A673 (cell line): ENCODE results near the gene ENDOU. TPM values are rescaled to one million over a fixed set of nuclear protein-coding genes. Genes with fewer than 3 reads are reported as not detected.

ENCODE experiments used
- BruUV-seq: library from RNA; stranded (reverse); fragments of 400-500 nt; replicated peaks from 2 replicates; lab custom pipeline; 2021; lab: Mats Ljungman, UMichigan
- CTCF ChIA-PET: fragments of 300-600 bp; sonication (Branson Sonifier 250); formaldehyde crosslinking; loops from one replicate; lab custom pipeline; 2022; ENCODE audit warnings: antibody characterized with exemption; lab: Charles Lee
- POLR2A ChIA-PET: fragments of 300-600 bp; sonication (Branson Sonifier 250); formaldehyde crosslinking; loops from one replicate; lab custom pipeline; 2022; ENCODE audit warnings: antibody characterized with exemption; ENCODE audit not compliant: low non-redundant PET; lab: Charles Lee
- DNase-seq: peaks from one replicate; pipeline ENCODE4 v3.0.0-alpha.2; 2015; ENCODE audit warnings: low spot score
- H3K27ac ChIP-seq: fragments of 200-600 bp; sonication (generic); 2 replicates; pipeline ENCODE4 v1.5.1; 2016; ENCODE audit warnings: mixed run types, low read depth, mild to moderate bottlenecking, mixed read lengths, antibody characterized with exemption, low read length; ENCODE audit not compliant: poor library complexity, severe bottlenecking
- H3K27me3 ChIP-seq: fragments of 200-600 bp; sonication (generic); replicated peaks from 2 replicates; pipeline ENCODE4 v1.6.1; 2017; ENCODE audit warnings: mixed run types, low read depth, mild to moderate bottlenecking, mixed read lengths, antibody characterized with exemption, low read length; ENCODE audit not compliant: insufficient read depth, poor library complexity
- H3K36me3 ChIP-seq: fragments of 200-600 bp; sonication (generic); 2 replicates; pipeline ENCODE4 v1.6.1; 2016; ENCODE audit warnings: mixed run types, mild to moderate bottlenecking, mixed read lengths, antibody characterized with exemption, low read length; ENCODE audit not compliant: insufficient read depth, poor library complexity, severe bottlenecking
- H3K4me1 ChIP-seq: fragments of 200-600 bp; sonication (generic); 2 replicates; pipeline ENCODE4 v1.6.1; 2017; ENCODE audit warnings: mixed run types, mild to moderate bottlenecking, mixed read lengths, antibody characterized with exemption, low read length; ENCODE audit not compliant: insufficient read depth, poor library complexity, severe bottlenecking
- H3K4me3 ChIP-seq: fragments of 200-600 bp; sonication (generic); 2 replicates; pipeline ENCODE4 v1.5.1; 2016; ENCODE audit warnings: low read depth, mixed run types, mild to moderate bottlenecking, mixed read lengths, low read length; ENCODE audit not compliant: poor library complexity, severe bottlenecking
- H3K9me3 ChIP-seq: fragments of 200-600 bp; sonication (generic); 2 replicates; pipeline ENCODE4 v1.6.1; 2016; ENCODE audit warnings: mixed run types, low read depth, mild to moderate bottlenecking, mixed read lengths, antibody characterized with exemption, low read length; ENCODE audit not compliant: poor library complexity, severe bottlenecking
- CTCF ChIP-seq: fragments of 300-800, 200-600 bp; sonication (generic); conservative IDR thresholded peaks from 2 replicates; pipeline ENCODE4 v1.5.1; 2017; ENCODE audit warnings: low read depth, mild to moderate bottlenecking, antibody characterized with exemption, low read length, moderate library complexity, mixed read lengths
- EZH2 ChIP-seq: fragments of 200-600 bp; sonication (generic); IDR thresholded peaks from 2 replicates; pipeline ENCODE4 v1.6.1; 2017; ENCODE audit warnings: borderline replicate concordance, low read depth, mild to moderate bottlenecking, mixed read lengths, antibody characterized with exemption, low read length; ENCODE audit not compliant: poor library complexity, severe bottlenecking
- intact Hi-C: fragments of 100-400 bp; cut with micrococcal nuclease; formaldehyde crosslinking; loops from one replicate; pipeline ENCODE4 v1.10.0; 2022; ENCODE audit not compliant: unreplicated experiment
- total RNA-seq: library from RNA; stranded (reverse); gene quantifications from 2 replicates; pipeline ENCODE4 v1.2.3, GENCODE V29; 2021

The ENDOU gene
- total RNA-seq, 1 experiment from 2014 or later = 0.58 TPM

- no peaks in the 10 kb centered on the region for H3K36me3 ChIP-seq
- peak within 1 kb of the TSS; percentile 77 for H3K27ac ChIP-seq
- DNase-seq = peak; percentile 81
- ChIA-PET CTCF (interaction anchor here (0.6 to 2.4 kb wide), 4 partner anchors 16 to 65 kb away, joined by 4 to 10 read pairs (median 4); no protein-coding TSS in a partner anchor), POLR2A (interaction anchor here (0.6 kb wide), 1 partner anchor 18 kb away, joined by 3 read pairs; no protein-coding TSS in a partner anchor)
- H3K4me3 ChIP-seq = peak within 1 kb of the TSS; percentile 88
- H3K27me3 ChIP-seq = no peaks in the 10 kb centered on the region
- TF ChIP-seq CTCF (peak; percentile 46; the same call in 1 of the 2 replicates), EZH2 (no peak)
- peaks cover 63% of the 10 kb centered on the region for H3K4me1 ChIP-seq
- BruUV-seq = no TSS peak
- no peaks in the 10 kb centered on the region for H3K9me3 ChIP-seq
- intact Hi-C loops = no loop called here
These were observed 48.0 kb upstream of the ENDOU start, which contains the start of gene SLC48A1 for GRCh38 chr12:47773062-47773857. SLC48A1 (plus strand) TSS chr12:47773238; CDS start chr12:47773305, 67 bp downstream.

GRCh38 chr12:47772738-47773061 lies 47.4 kb upstream of the ENDOU start:
- Histone ChIP-seq H3K36me3 (no peaks in the 10 kb centered on the region), H3K4me3 (peak overlapping the region; percentile 88), H3K27ac (no peak overlapping the region), H3K27me3 (no peaks in the 10 kb centered on the region), H3K9me3 (no peaks in the 10 kb centered on the region), H3K4me1 (peaks cover 61% of the 10 kb centered on the region)
- POLR2A ChIA-PET = interaction anchor here (0.6 kb wide), 1 partner anchor 17 kb away, joined by 3 read pairs; no protein-coding TSS in a partner anchor
- BruUV-seq = no TSS peak
- intact Hi-C loops = no loop called here
- CTCF ChIA-PET = interaction anchor here (0.6 to 2.4 kb wide), 5 partner anchors 7 to 65 kb away, joined by 4 to 10 read pairs (median 4); no protein-coding TSS in a partner anchor
- TF ChIP-seq CTCF (no peak; the same call in 1 of the 2 replicates), EZH2 (no peak)
- DNase-seq = no peak

- peaks cover 56% of the 10 kb centered on the region for H3K4me1 ChIP-seq
- H3K27ac ChIP-seq = no peak overlapping the region
- H3K27me3 ChIP-seq = no peaks in the 10 kb centered on the region
- ChIA-PET POLR2A (interaction anchor here (0.6 kb wide), 1 partner anchor 17 kb away, joined by 3 read pairs; no protein-coding TSS in a partner anchor), CTCF (interaction anchor here (0.6 to 2.4 kb wide), 5 partner anchors 8 to 66 kb away, joined by 4 to 10 read pairs (median 4); no protein-coding TSS in a partner anchor)
- H3K4me3 ChIP-seq = no peak overlapping the region
- TF ChIP-seq CTCF (no peak), EZH2 (no peak)
- no peak for DNase-seq
- no TSS peak for BruUV-seq
- H3K9me3 ChIP-seq = no peaks in the 10 kb centered on the region
- intact Hi-C loops = no loop called here
- no peaks in the 10 kb centered on the region for H3K36me3 ChIP-seq
These were observed 46.9 kb upstream of the ENDOU start for GRCh38 chr12:47772094-47772660.
